ENCODE measurements around the gene MACF1.
"Not testable (repeated sequence)": the region's sequence is repeated elsewhere in the genome, so short reads cannot be mapped to it uniquely, and the experiment has no call there.

MACF1 gene

DNA sequence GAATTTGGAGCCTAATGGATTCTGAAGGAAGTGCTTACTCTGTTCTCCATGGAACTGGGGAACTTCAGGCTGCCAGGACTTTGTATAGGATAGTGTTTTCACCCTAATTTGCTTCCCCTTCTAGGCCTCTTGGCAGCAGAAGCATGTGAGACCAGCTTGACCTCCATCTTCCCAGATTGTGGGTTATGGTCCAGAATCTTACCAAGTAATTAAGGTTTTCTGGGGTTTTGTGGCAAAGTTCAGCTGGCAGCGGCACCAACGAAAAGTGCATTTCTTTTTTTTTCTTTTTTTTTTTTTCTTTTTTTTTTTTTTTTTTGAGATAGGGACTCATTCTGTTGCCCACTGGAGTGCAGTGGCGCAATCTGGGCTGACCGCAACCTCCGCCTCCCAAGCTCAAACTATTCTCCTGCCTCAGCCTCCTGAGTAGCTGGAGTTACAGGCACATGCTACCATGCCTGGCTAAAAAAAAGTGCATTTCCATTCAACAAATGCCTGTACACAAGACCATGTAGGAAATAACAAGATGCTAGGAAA, 283.6 kb downstream of the MACF1 start:
- Histone ChIP-seq H3K4me1 (ENCODE audit: control insufficient read depth in 1 of 2, insufficient read depth in 2 of 2, low read length in 2 of 2) (peaks cover 0 to 7% of the 10 kb centered on the region in 2 donors), H3K36me3 (ENCODE audit: control insufficient read depth in 1 of 2, insufficient read depth in 2 of 2, low read length in 2 of 2) (peaks cover 38 to 42% of the 10 kb centered on the region in 2 donors), H3K27me3 (ENCODE audit: low read depth, low read length) (peaks cover 7% of the 10 kb centered on the region), H3K27ac (ENCODE audit: low read length) (no peak overlapping the region), H3K9me3 (ENCODE audit: control insufficient read depth in 1 of 2, low read length in 2 of 2) (no peaks in the 10 kb centered on the region), H3K4me3 (ENCODE audit: low read depth in 1 of 2, low read length in 2 of 2) (no peak overlapping the region)

DNA sequence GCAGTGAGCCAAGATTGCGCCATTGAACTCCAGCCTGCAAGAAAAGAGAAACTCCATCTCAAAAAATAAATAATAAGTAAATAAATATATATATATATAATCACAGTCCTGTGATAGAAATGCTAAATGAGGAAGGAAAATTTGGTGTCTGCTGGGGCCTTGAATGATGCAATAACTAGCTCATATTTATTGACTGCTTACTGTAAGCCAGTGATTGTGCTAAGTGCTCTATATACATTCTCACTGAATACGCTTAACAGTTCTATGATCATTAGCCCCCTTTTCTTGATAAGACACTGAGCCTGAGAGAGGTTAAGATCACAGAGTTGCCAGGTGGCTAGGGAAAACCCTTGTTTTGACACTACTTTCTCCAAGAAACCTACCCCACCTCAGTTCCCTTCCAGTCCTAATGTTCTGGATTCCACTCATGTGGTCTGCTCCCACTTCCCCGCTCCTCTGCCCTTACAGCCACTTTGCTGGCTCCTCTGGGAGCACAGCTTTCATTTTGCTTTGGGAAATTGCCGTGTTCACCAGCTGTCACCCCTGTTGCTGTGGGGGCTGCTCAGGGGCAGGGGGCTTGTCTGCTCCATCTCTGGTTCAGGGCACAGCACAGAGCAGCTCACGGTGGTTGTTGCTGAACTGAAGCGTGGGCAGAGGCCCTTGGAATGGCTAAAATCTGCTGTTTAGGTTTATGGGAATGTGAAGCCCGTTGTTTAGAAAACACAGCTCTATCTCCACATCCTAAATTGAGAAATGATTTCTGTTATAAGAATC, 284.5 kb downstream of the MACF1 start:
- H3K27ac ChIP-seq (ENCODE audit: low read length), result no peak overlapping the region
- H3K4me3 ChIP-seq (ENCODE audit: low read depth in 1 of 2, low read length in 2 of 2), result no peak overlapping the region
- peaks cover 0 to 7% of the 10 kb centered on the region in 2 donors for H3K4me1 ChIP-seq (ENCODE audit: control insufficient read depth in 1 of 2, insufficient read depth in 2 of 2, low read length in 2 of 2)
- peaks cover 37 to 38% of the 10 kb centered on the region in 2 donors for H3K36me3 ChIP-seq (ENCODE audit: control insufficient read depth in 1 of 2, insufficient read depth in 2 of 2, low read length in 2 of 2)
- H3K9me3 ChIP-seq (ENCODE audit: control insufficient read depth in 1 of 2, low read length in 2 of 2), result no peaks in the 10 kb centered on the region
- H3K27me3 ChIP-seq (ENCODE audit: low read depth, low read length), result peaks cover 9% of the 10 kb centered on the region

DNA sequence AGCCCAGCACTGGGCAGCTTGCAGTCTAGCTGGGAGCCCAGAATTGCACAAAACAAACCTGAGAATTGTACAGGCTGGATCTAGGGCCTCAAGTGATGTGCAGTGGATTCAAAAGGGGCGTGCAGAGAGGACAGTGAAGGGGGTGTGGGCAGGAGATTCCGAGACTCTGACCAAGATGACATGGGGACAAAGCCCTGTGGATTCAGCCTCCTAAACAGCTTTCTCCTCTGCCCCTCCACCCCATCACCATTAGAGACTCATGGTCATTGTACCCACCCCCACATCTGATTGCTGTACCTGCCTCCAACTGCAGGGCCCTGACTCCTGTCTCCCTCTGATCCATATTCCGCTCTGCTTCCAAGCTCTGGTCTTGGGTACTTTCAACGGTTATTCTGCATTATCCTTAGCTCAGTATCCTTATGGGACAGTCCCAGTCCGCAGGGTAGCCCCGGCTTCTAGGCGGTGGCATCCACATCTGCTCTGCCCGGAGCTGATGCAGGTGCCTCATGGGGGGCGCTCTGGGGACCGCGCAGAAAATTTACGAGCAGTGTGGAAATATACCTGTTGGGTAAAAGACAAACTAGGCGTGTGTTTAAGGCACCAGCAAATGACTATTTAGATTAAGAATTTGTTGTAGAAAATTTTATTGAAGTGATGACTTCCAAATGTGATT, 285.2 kb downstream of the MACF1 start:
- H3K4me3 ChIP-seq (ENCODE audit: low read depth in 1 of 2, low read length in 2 of 2), result no peak overlapping the region
- no peaks in the 10 kb centered on the region for H3K9me3 ChIP-seq (ENCODE audit: control insufficient read depth in 1 of 2, low read length in 2 of 2)
- H3K27ac ChIP-seq (ENCODE audit: low read length), result no peak overlapping the region
- peaks cover 30 to 34% of the 10 kb centered on the region in 2 donors for H3K36me3 ChIP-seq (ENCODE audit: control insufficient read depth in 1 of 2, insufficient read depth in 2 of 2, low read length in 2 of 2)
- peaks cover 9% of the 10 kb centered on the region for H3K27me3 ChIP-seq (ENCODE audit: low read depth, low read length)
- peaks cover 0 to 7% of the 10 kb centered on the region in 2 donors for H3K4me1 ChIP-seq (ENCODE audit: control insufficient read depth in 1 of 2, insufficient read depth in 2 of 2, low read length in 2 of 2)

DNA sequence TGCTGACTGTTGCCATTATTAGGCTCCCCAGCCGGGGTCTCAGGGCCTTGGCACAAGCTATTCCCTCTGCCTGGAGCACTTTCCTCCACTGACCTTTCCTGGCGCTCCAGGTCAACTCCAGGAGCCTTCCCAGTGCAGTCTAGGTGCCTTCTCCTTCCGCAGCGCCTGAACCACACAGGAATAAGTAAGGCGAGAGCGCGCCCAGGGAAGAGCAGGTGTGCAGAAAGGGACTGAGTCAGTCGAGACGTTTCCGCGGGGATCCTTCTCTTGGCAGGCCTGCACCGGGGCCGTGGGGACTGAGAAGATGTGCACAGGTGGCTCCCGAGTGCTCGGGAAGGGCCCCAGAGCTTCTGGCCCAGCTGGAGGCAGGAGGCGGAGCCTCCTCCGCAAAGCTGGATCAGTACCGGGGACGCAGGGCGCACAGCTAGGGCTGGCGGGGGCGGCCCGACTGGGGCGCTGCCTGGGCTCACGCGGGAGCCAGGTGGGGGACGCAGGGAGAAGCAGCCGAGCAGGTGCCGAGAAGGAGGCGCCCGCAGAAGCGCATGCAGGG, 286.2 kb downstream of the MACF1 start:
- peak overlapping the region in 1 of 2 donors; percentile 61 for H3K4me3 ChIP-seq (ENCODE audit: low read depth in 1 of 2, low read length in 2 of 2)
- no peak overlapping the region for H3K27ac ChIP-seq (ENCODE audit: low read length)
- peaks cover 21 to 24% of the 10 kb centered on the region in 2 donors for H3K36me3 ChIP-seq (ENCODE audit: control insufficient read depth in 1 of 2, insufficient read depth in 2 of 2, low read length in 2 of 2)
- H3K9me3 ChIP-seq (ENCODE audit: control insufficient read depth in 1 of 2, low read length in 2 of 2), result no peaks in the 10 kb centered on the region
- peaks cover 0 to 7% of the 10 kb centered on the region in 2 donors for H3K4me1 ChIP-seq (ENCODE audit: control insufficient read depth in 1 of 2, insufficient read depth in 2 of 2, low read length in 2 of 2)
- peaks cover 9% of the 10 kb centered on the region for H3K27me3 ChIP-seq (ENCODE audit: low read depth, low read length)

DNA sequence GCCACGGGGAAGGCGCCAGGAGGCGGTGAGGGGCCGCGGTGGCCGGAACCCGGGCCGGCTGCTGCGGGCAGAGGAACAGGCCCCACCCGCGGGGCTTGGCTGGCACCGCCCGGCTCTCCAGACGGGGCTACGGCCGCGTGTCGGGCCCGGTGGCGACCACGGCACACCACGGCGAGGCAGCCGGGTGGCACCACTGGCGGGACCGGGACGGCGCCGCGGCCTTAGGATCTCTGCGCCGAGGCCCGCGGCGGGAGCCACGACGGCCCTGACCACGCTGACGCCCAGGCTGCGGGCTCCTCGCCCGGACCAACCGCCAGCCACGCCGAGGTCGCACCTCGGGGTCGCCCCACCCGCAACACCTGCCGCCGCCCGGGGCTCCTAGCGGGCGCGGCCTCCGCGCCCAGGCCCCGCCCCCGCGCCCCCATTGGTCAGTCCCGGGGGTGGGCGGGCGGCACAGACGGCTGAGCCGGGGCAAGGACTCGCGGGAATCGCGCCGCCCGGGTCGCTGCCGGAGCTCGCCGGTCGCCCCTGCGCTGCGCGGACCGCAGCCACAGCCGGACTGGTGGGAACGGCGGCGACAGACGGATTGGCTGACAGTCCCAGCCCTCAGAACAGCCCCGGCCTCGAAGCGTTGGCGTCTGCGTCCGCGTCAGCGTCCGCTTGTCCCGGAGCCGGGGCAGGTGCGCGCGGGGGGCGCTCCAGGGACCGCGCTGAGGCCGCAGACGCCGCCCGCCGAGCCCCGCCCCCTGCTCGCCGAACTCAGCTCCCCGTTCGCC, 286.8 kb downstream of the MACF1 start, which contains the start of gene BMP8A:
Gene BMP8A, plus strand, starts transcription at position 491 of the 776 bp plus-strand sequence. CDS start 356 bp downstream, outside the sequence.
- H3K27ac ChIP-seq (ENCODE audit: low read length), result no peak within 1 kb of the TSS
- peak within 1 kb of the TSS in 1 of 2 donors; percentile 61 for H3K4me3 ChIP-seq (ENCODE audit: low read depth in 1 of 2, low read length in 2 of 2)
- H3K36me3 ChIP-seq (ENCODE audit: control insufficient read depth in 1 of 2, insufficient read depth in 2 of 2, low read length in 2 of 2), result peaks cover 17 to 18% of the 10 kb centered on the region in 2 donors
- H3K9me3 ChIP-seq (ENCODE audit: control insufficient read depth in 1 of 2, low read length in 2 of 2), result no peaks in the 10 kb centered on the region
- H3K27me3 ChIP-seq (ENCODE audit: low read depth, low read length), result peaks cover 9% of the 10 kb centered on the region
- peaks cover 0 to 7% of the 10 kb centered on the region in 2 donors for H3K4me1 ChIP-seq (ENCODE audit: control insufficient read depth in 1 of 2, insufficient read depth in 2 of 2, low read length in 2 of 2)

DNA sequence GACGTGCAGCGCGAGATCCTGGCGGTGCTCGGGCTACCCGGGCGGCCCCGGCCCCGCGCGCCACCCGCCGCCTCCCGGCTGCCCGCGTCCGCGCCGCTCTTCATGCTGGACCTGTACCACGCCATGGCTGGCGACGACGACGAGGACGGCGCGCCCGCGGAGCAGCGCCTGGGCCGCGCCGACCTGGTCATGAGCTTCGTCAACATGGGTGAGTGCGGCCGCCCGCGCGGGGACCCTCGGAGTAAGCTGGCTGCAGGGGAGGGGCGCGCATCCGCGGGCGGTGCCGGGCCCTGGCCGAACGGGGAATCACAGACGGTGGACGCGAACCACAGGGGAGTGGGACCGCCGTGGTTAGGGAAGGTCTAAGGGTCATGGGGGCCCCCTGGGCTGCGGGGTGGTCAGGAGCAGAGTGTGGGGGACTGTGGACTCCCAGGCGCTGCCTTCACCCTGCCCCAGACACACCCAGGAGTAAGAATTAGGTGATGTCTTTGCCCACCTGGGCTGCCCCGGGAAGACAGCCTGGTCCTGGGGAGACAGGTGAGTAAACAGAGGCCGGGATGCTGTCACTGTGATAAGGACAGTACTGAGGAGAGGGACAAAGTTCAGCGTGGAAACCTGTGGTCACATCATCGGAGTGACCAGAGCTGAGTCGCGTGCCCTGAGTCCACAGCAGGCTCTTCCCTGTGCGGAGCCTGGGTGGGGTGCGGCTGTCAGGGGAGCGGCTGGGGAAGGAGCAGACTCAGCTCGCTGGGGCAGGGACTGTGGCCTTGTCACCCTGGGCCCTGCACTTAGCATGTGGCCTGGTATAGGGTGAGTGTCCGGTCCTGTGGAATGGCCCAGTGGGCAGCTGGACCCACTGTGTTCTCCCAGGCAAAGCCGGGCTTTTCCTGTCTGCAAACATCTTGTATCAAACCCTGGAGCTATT, 287.9 kb downstream of the MACF1 start:
- not testable (repeated sequence) for H3K27me3 ChIP-seq (ENCODE audit: low read depth, low read length); H3K36me3 ChIP-seq (ENCODE audit: control insufficient read depth in 1 of 2, insufficient read depth in 2 of 2, low read length in 2 of 2); H3K27ac ChIP-seq (ENCODE audit: low read length); H3K4me3 ChIP-seq (ENCODE audit: low read depth in 1 of 2, low read length in 2 of 2); H3K4me1 ChIP-seq (ENCODE audit: control insufficient read depth in 1 of 2, insufficient read depth in 2 of 2, low read length in 2 of 2); H3K9me3 ChIP-seq (ENCODE audit: control insufficient read depth in 1 of 2, low read length in 2 of 2)

DNA sequence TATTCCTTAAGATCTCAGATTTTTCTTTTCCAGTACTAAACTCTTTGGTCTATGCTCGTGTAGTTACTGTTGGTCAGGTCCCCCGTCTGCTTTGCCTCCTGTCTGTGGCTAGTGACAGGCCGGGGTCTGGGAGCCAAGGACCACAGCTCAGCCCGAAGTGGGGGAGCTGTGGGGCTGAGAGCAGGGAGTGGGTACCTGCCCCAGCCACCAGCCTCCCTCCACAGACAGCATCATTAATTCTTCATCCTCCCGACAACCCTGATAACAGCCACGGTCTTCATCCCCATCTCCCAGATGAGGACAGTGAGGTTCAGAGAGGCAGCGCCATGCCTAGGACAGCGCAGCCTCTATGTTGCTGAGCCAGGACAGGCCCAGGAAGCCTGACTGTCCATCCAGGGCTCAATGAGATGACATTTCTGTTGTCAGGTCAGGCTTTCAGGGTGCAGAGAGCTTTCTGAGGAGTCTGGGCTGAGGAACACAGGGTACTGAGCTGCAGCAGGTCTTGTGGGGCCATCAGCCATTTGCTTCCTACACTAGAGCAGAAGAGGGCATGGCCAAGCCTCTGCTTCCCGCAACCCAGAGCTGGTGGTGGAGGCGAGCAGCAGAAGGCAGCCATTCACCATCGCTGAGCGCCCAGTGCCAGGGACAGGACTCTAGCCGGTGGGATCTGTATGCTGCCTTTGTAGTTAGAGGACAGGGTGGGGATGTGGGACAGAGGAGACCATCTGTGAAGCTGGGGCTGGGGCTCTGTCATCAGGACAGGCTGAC, 288.7 kb downstream of the MACF1 start:
- H3K27ac ChIP-seq (ENCODE audit: low read length); H3K9me3 ChIP-seq (ENCODE audit: control insufficient read depth in 1 of 2, low read length in 2 of 2); H3K36me3 ChIP-seq (ENCODE audit: control insufficient read depth in 1 of 2, insufficient read depth in 2 of 2, low read length in 2 of 2); H3K4me3 ChIP-seq (ENCODE audit: low read depth in 1 of 2, low read length in 2 of 2); H3K27me3 ChIP-seq (ENCODE audit: low read depth, low read length): not testable (repeated sequence)
- peaks cover 0 to 12% of the 10 kb centered on the region in 2 donors for H3K4me1 ChIP-seq (ENCODE audit: control insufficient read depth in 1 of 2, insufficient read depth in 2 of 2, low read length in 2 of 2)

DNA sequence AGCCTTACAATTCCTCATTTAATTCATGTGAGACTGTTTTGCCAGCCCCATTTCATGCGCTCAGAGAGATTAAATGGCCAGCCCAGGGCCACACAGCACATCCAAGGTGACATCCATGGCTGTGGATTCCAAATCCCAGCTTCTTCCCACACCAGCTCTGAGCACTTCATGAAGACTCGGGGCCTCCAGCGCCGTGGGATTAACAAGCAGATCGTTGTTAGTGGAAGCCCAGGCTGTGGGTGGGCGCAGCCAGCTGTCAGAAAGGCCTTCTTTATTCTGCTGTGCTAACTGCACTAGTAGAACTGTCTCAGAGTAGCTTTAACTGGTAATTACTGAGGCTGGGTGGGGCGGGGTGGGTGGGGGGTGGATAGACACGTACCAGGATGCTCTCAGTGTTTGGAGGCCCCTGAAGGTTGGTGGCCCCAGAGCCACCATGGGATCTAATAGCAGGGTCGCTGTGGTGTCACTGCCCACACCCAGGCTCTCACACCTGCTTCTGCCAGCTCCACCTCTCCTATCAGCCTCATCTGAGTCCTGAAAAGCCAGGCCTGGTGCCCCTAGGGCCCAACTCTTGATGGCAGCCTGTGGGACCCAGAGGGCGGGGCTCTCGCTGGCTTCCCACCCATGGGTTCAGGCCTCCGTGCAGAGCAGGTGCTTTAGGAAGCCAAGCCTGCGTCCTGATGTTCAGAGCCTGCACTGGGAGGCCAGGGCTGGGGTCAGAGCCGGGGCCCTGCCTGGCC, 290.3 kb downstream of the MACF1 start:
- no peak overlapping the region for H3K4me3 ChIP-seq (ENCODE audit: low read depth in 1 of 2, low read length in 2 of 2)
- no peaks in the 10 kb centered on the region for H3K36me3 ChIP-seq (ENCODE audit: control insufficient read depth in 1 of 2, insufficient read depth in 2 of 2, low read length in 2 of 2)
- no peaks in the 10 kb centered on the region for H3K9me3 ChIP-seq (ENCODE audit: control insufficient read depth in 1 of 2, low read length in 2 of 2)
- H3K4me1 ChIP-seq (ENCODE audit: control insufficient read depth in 1 of 2, insufficient read depth in 2 of 2, low read length in 2 of 2), result peaks cover 0 to 12% of the 10 kb centered on the region in 2 donors
- no peak overlapping the region for H3K27ac ChIP-seq (ENCODE audit: low read length)
- H3K27me3 ChIP-seq (ENCODE audit: low read depth, low read length), result peaks cover 9% of the 10 kb centered on the region

DNA sequence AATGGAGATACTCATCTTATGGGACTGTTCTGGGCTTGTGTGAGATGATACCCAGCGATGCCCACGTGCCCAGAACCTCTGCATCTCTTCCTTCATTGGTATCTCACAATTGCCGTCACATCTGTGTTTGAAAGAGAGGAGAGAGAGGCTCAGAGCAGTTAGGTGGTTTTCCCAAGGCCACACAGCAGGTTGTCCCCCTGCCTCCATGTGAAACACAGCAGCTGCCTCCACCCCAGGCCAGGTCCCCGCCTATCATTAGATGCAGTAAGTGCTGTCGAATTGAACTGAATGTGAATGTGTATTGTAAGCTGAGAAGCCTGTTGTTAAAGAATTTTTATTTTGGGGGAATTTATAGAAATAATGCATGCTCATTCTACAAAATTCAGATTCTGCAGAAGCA, 292.0 kb downstream of the MACF1 start:
- not testable (repeated sequence) for H3K4me1 ChIP-seq (ENCODE audit: control insufficient read depth in 1 of 2, insufficient read depth in 2 of 2, low read length in 2 of 2); H3K36me3 ChIP-seq (ENCODE audit: control insufficient read depth in 1 of 2, insufficient read depth in 2 of 2, low read length in 2 of 2); H3K4me3 ChIP-seq (ENCODE audit: low read depth in 1 of 2, low read length in 2 of 2); H3K27me3 ChIP-seq (ENCODE audit: low read depth, low read length); H3K9me3 ChIP-seq (ENCODE audit: control insufficient read depth in 1 of 2, low read length in 2 of 2); H3K27ac ChIP-seq (ENCODE audit: low read length)

Measured in muscle layer of duodenum (tissue), 2 donors.